Measurements from ENCODE around the gene ELMO1.

ELMO1 gene

GRCh38 chr7:37408291-37409228 lies 40.1 kb downstream of the ELMO1 start:
- no peak for DNase-seq (ENCODE audit: low read depth)

GRCh38 chr7:37405603-37406122 lies 43.0 kb downstream of the ELMO1 start:
- no peak for DNase-seq (ENCODE audit: low read depth)

- DNase-seq (ENCODE audit: low read depth), result no peak
These were observed 43.5 kb downstream of the ELMO1 start for GRCh38 chr7:37405128-37405527.

- no peak for DNase-seq (ENCODE audit: low read depth)
These were observed 48.7 kb downstream of the ELMO1 start for GRCh38 chr7:37399876-37400421.

- DNase-seq (ENCODE audit: low read depth), result no peak
These were observed 50.3 kb downstream of the ELMO1 start for GRCh38 chr7:37398403-37398802.

GRCh38 chr7:37395618-37396259 lies 52.9 kb downstream of the ELMO1 start:
- no peak for DNase-seq (ENCODE audit: low read depth)

- no peak for DNase-seq (ENCODE audit: low read depth)
These were observed 54.5 kb downstream of the ELMO1 start for GRCh38 chr7:37394158-37394557.

GRCh38 chr7:37393476-37393875 lies 55.2 kb downstream of the ELMO1 start:
- DNase-seq (ENCODE audit: low read depth), result no peak

- DNase-seq (ENCODE audit: low read depth), result no peak
These were observed 56.0 kb downstream of the ELMO1 start for GRCh38 chr7:37392673-37393017.

- DNase-seq (ENCODE audit: low read depth), result no peak
These were observed 56.6 kb downstream of the ELMO1 start for GRCh38 chr7:37391791-37392672.

GRCh38 chr7:37390114-37390513 lies 58.5 kb downstream of the ELMO1 start:
- no peak for DNase-seq (ENCODE audit: low read depth)

GRCh38 chr7:37388811-37389210 lies 59.9 kb downstream of the ELMO1 start:
- DNase-seq (ENCODE audit: low read depth), result no peak

- no peak for DNase-seq (ENCODE audit: low read depth)
These were observed 62.9 kb downstream of the ELMO1 start for GRCh38 chr7:37385787-37386186.

GRCh38 chr7:37382546-37383088 lies 66.0 kb downstream of the ELMO1 start:
- DNase-seq (ENCODE audit: low read depth), result no peak

GRCh38 chr7:37380831-37381230 lies 67.8 kb downstream of the ELMO1 start:
- no peak for DNase-seq (ENCODE audit: low read depth)

- no peak for DNase-seq (ENCODE audit: low read depth)
These were observed 69.0 kb downstream of the ELMO1 start for GRCh38 chr7:37379546-37380277.

GRCh38 chr7:37377231-37377630 lies 71.4 kb downstream of the ELMO1 start:
- DNase-seq (ENCODE audit: low read depth), result no peak

GRCh38 chr7:37376386-37376785 lies 72.3 kb downstream of the ELMO1 start:
- peak; percentile 0 for DNase-seq (ENCODE audit: low read depth)

GRCh38 chr7:37372750-37373149 lies 75.9 kb downstream of the ELMO1 start:
- no peak for DNase-seq (ENCODE audit: low read depth)

GRCh38 chr7:37371755-37372154 lies 76.9 kb downstream of the ELMO1 start:
- no peak for DNase-seq (ENCODE audit: low read depth)

- DNase-seq (ENCODE audit: low read depth), result no peak
These were observed 78.8 kb downstream of the ELMO1 start for GRCh38 chr7:37369906-37370305.
